Measurements from ENCODE around the gene METTL17. TPM values are rescaled to one million over a fixed set of nuclear protein-coding genes. Genes with fewer than 3 reads are reported as not detected.

Gene METTL17
- total RNA-seq, 1 experiment from 2014 or later, result 98.1 TPM

- TF ChIP-seq ZNF425 (CRISPR knock-in tag; conservative IDR thresholded peaks at IDR 0.05), result no peak
These were observed 8.9 kb upstream of the METTL17 start (continued) for GRCh38 chr14:20980906-20981305.

GRCh38 chr14:20982646-20983369, 7.0 kb upstream of the METTL17 start:
- ChIA-PET POLR2A (interaction anchor here (0.8 kb wide), 1 partner anchor 88 kb away, joined by 3 read pairs; no protein-coding TSS in a partner anchor), CTCF (interaction anchor here (1.4 to 4.4 kb wide), 2 partner anchors 11 to 57 kb away, joined by 6 to 40 read pairs; no protein-coding TSS in a partner anchor)
- Mint-ChIP-seq H3K9me3 (no peaks in the 10 kb centered on the region), H3K4me3 (no peak overlapping the region), H3K27me3 (ENCODE audit: low read depth) (peaks cover 11% of the 10 kb centered on the region), H3K36me3 (no peaks in the 10 kb centered on the region), H3K27ac (no peak overlapping the region), H3K4me1 (no peaks in the 10 kb centered on the region)
- TF ChIP-seq AR (CRISPR knock-in tag; IDR thresholded peaks at IDR 0.05) (no peak), ARID4B (CRISPR knock-in tag; IDR thresholded peaks at IDR 0.05; ENCODE audit: borderline replicate concordance) (no peak), USF1 (CRISPR knock-in tag; IDR thresholded peaks at IDR 0.05) (no peak), CREM (CRISPR knock-in tag; IDR thresholded peaks at IDR 0.05) (no peak), ZNF416 (CRISPR knock-in tag; IDR thresholded peaks at IDR 0.05) (no peak), CREB1 (CRISPR knock-in tag; IDR thresholded peaks at IDR 0.05) (no peak), RORB (CRISPR knock-in tag; IDR thresholded peaks at IDR 0.05) (no peak), NFYB (CRISPR knock-in tag; conservative IDR thresholded peaks at IDR 0.05; ENCODE audit: low read depth) (no peak), PRDM15 (CRISPR knock-in tag; IDR thresholded peaks at IDR 0.05) (no peak), ZBTB21 (CRISPR knock-in tag; IDR thresholded peaks at IDR 0.05; ENCODE audit: borderline replicate concordance) (no peak), ZNF317 (CRISPR knock-in tag; IDR thresholded peaks at IDR 0.05; ENCODE audit: borderline replicate concordance, low read depth) (no peak), ZNF121 (CRISPR knock-in tag; IDR thresholded peaks at IDR 0.05) (no peak), ZNF512 (CRISPR knock-in tag; IDR thresholded peaks at IDR 0.05; ENCODE audit: borderline replicate concordance) (no peak), STAT6 (CRISPR knock-in tag; conservative IDR thresholded peaks at IDR 0.05; ENCODE audit: low read depth) (no peak), MXD4 (CRISPR knock-in tag; IDR thresholded peaks at IDR 0.05; ENCODE audit: borderline replicate concordance) (no peak)
- DNase-seq (ENCODE audit: low spot score), result no peak
- no peak for ATAC-seq

All from WTC11 (cell line).